NCI-H748 (cell line): Measurements from ENCODE around the gene FKBP2.
A peak's percentile ranks its signal among the peaks of the same experiment; 100 is the strongest.

Source experiments
- DNase-seq: peaks from one replicate; lab custom pipeline; 2025; ENCODE audit not compliant: unreplicated experiment; lab: John Stamatoyannopoulos, UW

Gene FKBP2

DNA sequence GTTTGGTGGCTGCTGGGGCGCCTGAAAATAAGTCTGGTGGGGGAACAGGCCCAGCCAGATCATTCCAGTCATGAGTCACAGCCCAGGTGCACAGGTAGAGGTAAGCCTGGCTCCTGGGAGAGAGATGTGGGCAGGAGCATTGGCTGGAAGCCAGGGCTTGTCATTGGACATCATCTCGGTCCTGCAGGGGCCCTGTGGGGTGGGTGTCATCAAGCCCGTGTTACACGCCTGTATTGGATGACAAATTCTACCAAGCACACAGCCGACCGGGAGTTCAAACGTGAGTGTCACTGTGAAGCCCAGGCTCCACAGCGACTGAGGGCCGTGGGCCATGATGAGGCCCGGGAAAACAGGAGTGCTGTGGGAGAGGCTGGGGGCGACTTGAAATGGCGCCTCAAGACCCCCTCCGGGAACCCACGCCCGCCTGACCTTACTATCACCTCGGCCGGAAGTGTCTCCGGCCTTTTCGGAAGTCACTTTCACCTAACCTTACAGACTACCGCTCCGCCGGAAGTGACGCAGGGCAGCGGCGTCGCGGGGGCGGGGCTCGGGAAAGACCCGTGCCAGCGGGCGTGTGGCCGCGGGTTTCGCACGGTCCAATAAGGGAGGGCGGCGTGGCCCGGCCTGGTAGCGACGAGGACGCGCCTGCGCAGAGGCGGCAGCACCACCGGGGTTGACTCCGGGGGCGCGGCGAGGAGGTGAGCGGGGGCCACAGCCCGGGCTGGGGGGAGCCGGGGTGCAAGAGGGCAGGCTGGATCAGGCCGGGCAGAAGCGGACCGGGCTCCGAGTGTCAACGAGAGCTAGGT, at the start of gene FKBP2:
TSS of gene FKBP2 (plus strand) at position 661 of the 806 bp plus-strand sequence. CDS start 1,293 bp downstream, outside the sequence.
- peak; percentile 98 for DNase-seq

DNA sequence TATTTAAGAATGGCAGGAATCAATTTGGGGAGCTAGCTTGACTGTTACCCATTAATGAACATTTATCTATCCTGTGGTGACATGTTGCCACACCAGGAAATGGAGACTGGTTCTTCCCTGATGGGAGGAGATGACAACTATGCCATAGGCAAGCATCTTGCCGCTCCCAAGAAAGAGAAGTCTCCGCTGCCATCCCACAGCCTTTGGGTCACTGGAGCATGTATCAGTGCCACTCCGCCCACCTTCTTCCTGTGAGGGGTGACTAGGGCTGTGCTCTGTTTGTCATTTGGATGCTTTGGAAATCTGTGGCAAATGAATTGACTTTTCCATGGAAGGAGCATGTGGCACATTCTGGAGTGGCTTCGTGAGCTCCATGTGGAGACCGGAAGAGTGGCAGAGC, 48.5 kb upstream of the FKBP2 start:
- DNase-seq, result no peak

DNA sequence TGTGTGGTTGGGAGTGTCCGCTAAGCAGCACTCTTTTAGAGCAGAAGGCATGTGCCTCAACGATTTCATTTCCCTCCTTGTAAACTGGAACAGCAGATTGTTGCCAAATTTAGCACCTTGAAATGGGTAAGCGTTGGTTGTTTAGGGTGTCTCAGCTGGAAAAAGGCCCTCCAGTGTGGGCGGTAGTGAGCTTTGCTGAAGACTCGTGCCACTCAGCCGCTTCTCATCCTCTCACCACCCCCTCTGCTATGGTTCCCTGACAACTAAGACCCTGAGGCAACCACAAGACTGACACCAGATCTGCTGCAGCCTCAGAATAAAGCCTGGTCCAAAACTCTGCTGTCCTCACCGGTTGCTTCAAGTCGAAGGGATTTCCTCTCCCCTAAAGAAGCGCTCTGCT, 44.3 kb upstream of the FKBP2 start:
- DNase-seq, result no peak

DNA sequence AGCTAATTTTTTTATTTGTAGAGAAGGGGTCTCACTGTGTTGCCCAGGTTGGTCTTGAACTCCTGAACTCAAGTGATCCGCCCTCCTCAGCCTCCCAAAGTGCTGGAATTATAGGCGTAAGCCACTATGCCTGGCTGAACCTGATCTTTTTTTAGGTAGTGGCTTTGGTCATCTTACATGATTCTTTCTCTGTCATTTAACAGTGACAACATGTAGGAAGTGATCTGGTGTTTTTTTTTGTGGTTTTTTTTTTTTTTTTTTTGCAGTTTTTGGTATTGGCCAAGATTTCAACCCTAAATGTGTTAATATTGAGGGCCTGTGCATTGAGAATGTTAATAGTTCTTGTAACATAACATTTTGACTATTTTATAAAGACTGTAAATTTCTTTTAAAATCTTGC, 42.4 kb upstream of the FKBP2 start:
- no peak for DNase-seq

DNA sequence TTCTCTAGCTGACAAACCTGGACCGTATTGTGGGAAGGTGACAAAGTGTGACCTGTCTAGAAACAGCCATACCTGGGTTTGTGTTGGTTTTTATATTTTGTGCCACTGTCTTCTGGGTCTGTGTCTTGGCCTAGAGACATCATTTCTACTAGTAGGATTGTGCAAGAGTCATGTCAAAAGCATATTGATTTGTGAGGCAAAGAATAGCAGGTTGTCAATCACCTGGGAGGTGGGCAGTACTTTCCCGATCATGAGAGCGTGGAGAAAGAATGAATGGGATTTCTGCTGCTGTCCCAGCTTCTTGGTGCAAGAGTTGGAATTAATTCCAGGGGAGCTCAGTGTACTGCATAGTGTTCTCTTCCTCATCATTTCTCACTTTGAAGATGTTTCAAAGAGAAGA, 39.4 kb upstream of the FKBP2 start:
- no peak for DNase-seq

DNA sequence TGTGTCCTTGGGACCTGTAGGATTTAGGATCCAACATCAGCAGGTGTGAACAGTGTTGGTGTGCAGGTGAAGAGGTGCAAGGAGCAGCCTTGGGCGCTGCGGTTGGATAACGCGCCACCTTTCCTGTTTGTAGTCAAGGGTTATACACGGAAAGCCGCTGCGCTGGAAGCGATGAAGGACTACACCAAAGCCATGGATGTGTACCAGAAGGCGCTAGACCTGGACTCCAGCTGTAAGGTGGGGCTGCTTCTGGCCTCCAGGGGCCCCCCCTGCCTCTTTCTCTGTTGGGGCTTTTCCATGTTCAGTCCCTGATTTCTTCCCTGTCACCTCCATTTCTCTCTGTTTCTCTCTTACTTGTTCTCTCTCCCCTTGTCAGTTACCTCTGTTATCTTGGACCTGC, 37.9 kb upstream of the FKBP2 start:
- DNase-seq, result no peak

DNA sequence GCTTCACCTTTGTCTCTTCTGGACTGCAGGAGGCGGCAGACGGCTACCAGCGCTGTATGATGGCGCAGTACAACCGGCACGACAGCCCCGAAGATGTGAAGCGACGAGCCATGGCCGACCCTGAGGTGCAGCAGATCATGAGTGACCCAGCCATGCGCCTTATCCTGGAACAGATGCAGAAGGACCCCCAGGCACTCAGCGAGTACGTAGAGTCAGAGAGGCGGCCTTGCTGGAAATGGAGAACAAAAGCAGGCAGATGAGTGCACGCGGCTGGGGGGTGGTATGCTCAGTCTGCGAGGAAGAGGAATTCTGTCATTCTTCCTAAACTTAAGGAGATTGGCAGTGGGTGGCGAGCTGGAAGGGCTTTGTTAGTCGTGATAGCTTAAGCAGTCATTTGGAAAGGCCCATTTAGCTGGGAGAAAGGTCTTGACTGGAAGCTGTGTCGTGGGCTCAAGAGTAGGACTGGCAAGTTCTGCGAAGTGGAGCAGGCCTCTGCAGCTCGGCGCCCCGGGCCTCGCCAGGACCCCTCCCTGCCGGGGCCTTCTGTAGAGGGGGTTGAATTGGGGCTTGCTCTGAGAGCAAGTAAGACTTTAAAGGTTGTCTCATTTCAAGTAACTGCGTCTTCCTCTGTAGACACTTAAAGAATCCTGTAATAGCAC, 37.3 kb upstream of the FKBP2 start:
- DNase-seq, result no peak

DNA sequence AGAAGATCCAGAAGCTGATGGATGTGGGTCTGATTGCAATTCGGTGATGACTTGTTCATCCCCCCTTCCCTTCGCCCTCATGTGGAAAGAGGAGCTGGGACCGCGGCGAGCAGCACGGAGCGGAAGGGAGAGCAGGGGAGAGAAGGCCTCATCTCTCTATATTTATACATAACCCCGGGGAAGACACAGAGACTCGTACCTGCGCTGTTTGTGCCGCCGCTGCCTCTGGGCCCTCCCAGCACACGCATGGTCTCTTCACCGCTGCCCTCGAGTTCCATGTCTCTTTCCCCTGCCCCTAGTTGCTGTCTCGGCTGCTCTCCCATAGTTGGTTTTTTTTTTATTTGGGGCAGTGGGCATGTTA, 36.8 kb upstream of the FKBP2 start:
- DNase-seq, result no peak

DNA sequence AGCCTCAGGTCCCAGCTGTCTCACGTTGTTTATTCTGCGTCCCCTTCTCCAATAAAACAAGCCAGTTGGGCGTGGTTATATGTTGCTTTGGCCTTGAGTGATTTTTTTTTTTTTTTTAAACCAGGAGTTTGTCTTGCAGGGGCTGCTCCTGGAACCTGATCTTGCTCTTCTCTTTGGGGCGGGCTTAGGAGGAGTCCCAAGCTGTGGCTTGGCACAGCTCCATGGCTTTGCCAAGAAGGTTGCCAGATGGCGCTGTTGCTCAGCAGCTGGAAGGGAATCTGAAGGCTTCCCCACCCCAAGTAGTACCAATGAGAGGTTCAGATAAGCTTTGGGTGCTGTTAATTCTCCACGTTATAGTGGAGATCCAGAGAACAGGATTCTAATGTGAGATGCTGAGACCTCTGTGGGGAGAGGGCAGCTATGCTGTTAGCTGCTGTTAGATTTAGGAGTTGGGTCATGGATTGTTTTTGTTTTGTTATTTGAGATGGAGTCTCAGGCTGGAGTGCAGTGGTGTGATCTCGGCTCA, 36.4 kb upstream of the FKBP2 start:
- DNase-seq, result peak; percentile 73

DNA sequence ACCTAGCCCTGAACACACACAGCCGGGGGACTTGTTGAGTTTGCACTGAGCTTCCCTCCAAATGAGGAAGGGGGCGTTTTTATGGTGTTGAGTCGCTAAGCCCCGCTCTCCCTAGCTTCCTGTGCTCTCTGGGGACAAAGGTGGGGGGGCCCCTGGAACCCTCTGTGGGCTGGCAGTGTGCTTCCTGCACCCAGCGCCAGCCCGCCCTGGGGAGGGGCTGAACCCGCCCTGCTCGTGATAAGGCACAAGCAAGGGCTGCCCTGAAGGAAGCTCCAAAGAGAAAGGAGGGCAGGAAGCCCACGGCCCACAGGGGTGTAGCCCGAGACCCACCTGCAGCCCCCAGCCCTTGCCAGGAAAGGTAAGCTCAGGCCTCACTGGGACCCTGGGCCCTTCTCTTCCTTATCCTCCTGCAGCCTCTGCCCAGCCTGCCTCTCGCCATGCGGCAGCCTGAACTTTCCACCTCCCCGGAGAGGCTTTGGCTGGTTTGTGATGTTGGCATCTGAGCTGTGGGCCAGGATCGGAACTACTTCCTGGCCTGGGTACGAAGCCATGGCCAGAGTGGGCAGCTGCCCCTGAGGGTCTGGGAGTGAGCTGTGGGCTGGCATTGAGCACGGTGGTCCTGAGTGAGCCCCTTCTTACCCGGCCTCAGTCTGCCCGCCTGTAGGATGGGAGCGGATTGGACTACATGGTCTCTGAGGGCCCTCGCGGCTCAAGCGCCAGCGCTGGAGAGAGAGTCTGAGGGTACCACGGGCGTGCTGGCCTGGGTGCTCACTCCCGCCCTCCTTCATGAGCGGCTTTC, 34.2 kb upstream of the FKBP2 start, which contains the start of gene FERMT3:
TSS of gene FERMT3 (plus strand) at position 265 of the 799 bp plus-strand sequence. CDS start 644 bp downstream, outside the sequence.
- DNase-seq, result no peak

DNA sequence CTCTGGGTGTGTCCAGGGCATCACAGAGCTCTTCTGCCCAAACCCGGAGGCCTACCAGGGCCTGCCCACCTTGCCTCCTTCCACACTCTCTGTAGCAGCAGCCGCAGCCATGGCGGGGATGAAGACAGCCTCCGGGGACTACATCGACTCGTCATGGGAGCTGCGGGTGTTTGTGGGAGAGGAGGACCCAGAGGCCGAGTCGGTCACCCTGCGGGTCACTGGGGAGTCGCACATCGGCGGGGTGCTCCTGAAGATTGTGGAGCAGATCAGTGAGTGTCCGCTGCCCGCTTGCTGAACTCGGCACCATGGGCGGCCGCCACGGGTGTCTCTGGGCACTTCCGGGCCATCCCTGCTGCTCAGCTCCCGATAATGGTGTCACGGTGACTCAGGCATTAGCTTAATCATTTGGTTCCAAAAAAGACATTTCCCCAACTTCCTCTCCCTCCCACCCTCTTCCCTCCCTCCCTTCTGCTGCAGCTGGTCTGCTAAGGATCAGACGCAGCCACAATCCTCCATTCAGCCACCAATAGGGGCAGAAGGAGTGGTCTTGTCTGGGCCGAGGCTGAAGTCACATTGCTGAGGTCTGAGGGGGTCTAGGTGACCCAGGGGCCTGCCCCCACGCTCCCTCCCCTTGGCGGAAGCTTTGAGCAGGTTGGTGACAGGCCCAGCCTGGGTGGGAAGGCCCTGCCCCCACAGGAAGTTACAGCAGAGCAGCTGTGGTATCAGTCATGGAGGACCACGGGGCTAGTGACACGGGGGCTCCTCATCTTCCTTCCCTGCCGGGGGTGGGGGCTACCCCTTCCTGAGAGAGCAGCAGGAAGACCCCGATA, 33.4 kb upstream of the FKBP2 start:
- no peak for DNase-seq

DNA sequence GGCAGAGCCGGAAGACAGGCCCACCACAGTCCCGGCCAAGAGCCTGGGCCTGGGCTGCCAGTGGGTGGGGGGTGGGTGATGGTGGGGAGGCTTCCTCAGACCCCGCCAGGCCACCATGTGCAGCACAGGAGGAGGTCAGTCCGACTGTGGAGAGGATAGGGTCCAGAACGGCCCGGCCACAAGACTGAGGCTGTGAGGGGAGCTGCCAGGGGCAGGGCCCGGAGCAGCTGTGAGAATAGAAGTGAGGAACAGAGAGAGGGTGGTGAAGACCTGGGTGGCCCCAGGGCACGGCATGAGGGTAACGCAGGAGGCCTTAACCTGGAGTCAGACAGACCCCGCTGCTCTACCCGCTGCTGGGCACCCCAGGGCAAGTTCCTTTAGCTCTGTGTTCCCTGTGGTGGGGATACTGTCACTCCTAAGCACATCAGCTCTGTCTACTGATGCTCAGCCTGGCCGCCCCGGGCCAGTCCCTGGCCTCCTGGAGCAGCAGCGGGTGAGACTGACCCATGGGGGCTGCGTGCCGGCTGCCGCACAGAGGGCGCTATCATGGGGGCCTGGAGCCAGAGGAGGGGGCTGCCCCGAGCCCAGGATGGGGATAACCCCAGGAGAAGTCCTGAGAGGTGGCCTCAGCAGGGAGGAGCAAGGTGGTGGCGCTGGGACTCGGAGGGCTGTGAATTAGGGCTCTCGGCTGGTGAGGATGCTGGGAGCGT, 32.7 kb upstream of the FKBP2 start:
- no peak for DNase-seq

DNA sequence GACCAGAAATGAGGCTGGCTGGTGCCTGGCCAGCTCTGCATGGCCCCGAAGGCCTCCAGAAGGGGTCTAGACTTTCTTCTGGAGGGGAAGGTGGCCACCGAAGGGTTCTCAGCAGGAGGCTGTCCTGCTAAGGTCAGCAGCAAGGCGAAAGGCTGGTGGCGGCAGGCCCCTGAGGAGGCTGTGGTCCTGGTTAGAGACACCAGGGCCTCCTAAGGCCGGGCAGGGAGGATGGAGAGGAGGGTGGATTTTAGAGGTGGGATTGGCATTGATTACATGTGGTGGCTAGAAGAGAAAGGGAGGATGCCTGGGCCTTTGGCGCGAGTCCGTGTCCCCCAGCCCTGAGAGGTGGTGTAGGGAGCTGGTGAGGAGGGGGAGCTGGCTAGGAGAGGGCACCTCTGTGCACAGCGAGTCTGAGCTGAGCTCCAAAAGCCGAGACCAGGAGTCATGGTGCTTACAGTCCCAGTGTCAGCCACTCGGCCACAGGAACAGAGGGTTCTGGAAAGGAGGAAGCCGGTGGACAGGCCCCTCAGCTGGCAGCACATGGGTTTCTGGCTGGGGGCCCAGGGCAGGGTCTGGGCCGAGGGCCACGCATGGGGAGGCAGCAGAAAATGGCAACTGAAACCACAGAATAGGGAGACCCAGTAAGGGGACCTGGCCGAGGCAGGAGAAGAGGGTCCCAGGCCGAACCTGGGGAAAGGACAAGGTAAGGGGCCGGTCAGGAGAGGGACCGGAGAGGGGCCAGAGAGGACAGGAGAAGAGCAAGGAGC, 31.9 kb upstream of the FKBP2 start:
- no peak for DNase-seq

DNA sequence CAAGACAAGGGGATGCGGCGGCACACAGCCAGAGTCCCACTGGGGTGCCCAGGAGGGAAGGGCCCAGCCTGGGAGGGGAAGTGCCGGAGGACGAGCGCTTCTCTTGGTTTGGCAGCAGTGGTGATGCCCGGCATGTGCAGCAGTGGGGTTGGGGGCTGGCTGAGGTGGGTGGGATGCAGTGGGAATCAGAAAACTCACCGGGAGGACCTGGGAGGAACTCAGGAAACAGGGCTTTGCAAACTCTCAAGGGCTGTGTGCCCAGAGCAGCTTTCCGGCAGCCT, 31.4 kb upstream of the FKBP2 start:
- DNase-seq, result no peak

DNA sequence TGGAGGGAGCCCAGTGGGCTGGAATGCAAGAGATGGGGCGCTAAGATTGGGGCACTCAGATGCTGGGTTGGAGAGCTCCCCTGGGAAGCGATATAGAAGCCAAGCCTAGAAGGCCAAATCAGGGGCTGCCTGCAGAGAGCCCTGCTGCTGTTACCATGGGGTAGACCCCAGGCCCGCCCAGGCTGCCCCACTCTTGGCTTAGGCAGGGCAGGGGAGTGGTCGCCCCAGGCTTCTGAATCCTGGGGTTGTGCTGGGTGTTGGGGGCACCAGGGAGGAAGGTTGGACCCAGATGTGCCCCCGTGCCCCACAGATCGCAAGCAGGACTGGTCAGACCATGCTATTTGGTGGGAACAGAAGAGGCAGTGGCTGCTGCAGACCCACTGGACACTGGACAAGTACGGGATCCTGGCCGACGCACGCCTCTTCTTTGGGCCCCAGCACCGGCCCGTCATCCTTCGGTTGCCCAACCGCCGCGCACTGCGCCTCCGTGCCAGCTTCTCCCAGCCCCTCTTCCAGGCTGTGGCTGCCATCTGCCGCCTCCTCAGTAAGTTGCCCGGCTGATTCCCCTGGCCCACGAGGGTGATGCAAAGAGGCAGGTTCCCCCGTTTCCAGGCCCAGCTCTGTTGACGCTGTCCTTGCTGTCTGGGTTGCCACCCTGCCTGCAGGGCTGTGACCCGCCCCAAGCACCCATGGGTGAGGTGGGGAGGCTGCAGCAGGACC, 30.4 kb upstream of the FKBP2 start:
- no peak for DNase-seq

DNA sequence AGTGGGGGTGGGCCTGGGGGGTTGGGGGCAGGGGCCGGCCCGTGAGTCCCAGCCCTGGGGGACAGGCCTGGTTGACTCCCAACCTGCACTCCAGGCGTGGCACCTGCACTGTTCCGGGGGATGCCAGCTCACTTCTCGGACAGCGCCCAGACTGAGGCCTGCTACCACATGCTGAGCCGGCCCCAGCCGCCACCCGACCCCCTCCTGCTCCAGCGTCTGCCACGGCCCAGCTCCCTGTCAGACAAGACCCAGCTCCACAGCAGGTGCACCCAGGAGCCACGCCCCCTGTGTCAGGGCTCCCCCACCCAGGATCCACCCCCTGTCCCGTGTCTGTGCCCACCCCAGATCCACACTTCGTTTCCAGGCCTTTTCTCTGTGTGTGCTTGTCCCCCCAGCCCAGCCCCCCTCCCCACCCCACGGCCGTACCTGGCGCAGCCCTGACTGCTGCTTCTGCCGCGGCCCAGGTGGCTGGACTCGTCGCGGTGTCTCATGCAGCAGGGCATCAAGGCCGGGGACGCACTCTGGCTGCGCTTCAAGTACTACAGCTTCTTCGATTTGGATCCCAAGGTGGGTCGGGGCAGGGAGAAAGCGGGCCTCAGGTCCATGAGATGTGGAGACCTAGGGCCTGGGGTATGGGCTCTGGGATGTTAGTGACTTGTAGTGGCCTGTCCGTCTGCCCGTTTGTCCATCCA, 29.6 kb upstream of the FKBP2 start:
- DNase-seq, result no peak

DNA sequence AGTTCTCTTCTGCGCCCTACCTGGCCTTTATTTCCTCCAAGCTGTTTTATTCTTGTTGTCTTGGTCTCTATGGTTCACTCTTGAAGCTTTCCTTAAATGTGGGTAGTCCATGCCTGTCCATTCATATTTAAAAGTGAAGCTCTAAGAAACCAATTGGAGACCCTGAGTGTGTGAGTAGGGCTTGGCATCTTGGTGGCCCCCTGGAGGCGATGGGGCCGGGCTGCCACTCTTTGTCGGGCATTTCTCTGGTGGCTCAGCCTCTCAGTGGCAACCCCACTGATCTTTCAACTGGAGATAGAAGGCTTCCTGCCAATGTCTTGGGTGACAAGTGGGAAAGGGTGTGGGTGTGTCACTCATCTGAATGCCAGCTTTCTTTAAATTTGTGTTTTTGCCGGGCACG, 24.0 kb upstream of the FKBP2 start:
- no peak for DNase-seq

DNA sequence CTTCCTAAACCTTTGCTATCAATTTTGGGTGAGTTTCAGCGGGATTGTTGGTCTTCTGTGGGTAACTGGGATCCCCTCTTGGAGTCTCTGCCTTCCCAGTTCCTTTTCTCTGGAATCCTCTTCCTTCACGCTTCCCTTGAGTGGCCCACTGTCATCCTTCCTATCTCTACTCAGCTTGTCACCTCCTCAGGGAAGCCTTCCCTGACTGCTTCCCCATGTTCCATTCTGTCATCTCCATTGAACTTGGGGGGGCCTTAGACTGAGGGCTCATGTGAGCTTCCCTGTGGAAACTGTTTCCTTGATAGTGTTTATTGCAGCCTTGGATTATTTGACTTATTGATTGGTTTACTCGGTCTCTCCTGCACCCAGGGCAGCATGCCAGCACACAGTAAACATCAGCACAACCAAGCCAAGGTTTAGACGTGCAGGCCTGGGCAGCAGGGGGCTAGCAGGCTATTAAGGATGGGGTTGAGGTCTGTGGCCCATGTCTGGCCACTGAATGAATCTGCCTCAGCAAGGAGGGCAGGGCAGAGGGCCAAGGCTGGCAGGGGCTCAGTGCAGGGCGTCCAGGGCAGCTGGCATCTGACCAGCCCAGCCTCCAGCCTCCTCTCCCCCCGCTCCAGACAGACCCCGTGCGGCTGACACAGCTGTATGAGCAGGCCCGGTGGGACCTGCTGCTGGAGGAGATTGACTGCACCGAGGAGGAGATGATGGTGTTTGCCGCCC, 22.1 kb upstream of the FKBP2 start:
- no peak for DNase-seq
